ENCODE data around the gene CCDC39.
"Not testable (repeated sequence)": the region's sequence is repeated elsewhere in the genome, so short reads cannot be mapped to it uniquely, and the experiment has no call there.

The CCDC39 gene

GRCh38 chr3:180619723-180620122, 59.6 kb downstream of the CCDC39 start:
- no peak for DNase-seq (ENCODE audit: low read depth)

DNA sequence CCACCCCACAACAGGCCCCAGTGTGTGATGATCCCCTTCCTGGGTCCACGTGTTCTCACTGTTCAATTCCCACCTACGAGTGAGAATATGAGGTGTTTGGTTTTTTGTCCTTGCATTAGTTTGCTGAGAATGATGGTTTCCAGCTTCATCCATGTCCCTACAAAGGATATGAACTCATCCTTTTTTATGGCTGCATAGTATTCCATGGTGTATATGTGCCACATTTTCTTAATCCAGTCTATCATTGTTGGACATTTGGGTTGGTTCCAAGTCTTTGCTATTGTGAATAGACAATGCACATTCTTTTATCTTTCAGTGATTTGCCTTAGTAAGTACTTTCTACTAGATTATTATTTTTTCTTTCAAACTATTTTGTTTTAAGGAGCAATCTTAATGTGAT, 60.7 kb downstream of the CCDC39 start:
- not testable (repeated sequence) for DNase-seq (ENCODE audit: low read depth)

GRCh38 chr3:180617049-180617448, 62.2 kb downstream of the CCDC39 start:
- no peak for DNase-seq (ENCODE audit: low read depth)

- DNase-seq (ENCODE audit: low read depth) = no peak
Measured at GRCh38 chr3:180615954-180616353, 63.3 kb downstream of the CCDC39 start.

- no peak for DNase-seq (ENCODE audit: low read depth)
Measured at GRCh38 chr3:180612364-180612763, 66.9 kb downstream of the CCDC39 start.

DNA sequence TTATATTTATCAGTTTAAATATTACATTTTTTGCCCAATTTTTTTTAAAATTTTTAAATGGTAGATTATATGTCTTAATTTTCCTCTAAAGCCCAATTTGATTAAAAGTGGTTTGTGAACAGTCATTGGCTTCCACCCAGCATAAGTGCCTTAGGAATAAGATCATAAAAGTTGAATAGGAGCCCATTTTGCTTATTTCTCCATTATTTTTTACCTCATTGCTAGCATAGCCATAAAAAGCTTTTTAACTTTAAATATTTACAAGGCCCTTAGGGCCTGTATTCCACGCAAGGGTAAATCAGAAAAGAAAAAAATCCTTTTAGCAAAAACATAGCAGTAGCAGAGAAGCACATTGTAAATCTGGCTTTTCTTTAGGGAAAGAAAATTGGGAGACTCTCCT, 68.3 kb downstream of the CCDC39 start:
- DNase-seq (ENCODE audit: low read depth) = no peak

DNA sequence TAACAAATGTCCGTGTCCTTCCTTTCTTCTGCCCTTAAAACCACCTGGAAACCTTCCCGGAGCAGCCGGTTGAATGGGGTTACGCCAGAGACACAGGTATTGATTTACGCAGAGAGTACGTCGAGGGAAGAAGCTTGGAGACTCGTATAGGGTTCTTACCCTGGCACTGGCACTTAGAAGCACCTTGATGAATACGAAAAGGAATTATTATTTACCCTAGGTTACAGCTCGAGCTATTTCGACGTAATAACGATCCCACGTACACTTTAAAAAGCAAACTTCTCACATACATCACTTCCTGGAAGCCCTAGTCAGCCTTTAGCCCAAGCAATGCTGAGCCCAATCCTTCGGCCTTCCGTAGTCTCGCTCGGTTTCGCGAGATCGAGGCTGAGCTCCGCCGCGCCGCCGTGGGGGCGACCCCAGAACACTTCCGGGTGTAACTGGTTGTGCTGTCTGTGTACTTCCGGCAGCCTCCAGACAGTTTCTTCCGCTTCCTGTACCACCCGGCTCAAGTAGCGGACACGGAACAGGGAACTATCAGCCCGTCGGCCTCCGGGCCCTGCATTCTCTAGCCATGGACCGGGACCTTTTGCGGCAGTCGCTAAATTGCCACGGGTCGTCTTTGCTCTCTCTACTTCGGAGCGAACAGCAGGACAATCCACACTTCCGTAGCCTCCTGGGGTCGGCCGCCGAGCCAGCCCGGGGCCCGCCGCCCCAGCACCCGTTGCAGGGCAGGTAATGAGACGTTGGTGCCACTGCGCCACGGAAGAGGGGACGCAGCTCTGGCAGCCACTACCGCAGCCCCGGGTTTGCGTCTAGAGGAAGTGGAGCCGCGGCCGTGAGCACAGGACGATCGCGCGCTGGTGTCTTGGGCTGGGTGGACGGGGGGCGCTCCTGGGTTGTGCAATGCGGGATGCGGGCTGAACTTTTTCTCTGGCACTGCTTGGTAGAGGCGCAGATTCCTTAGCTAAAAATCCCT, 77.3 kb downstream of the CCDC39 start, which contains the start of gene TTC14:
TSS of gene TTC14 (plus strand) at position 476 of the 979 bp plus-strand sequence. CDS start at position 575, 99 bp downstream.
- DNase-seq (ENCODE audit: low read depth) = peak; percentile 78

GRCh38 chr3:180600473-180600872, 78.8 kb downstream of the CCDC39 start:
- DNase-seq (ENCODE audit: low read depth) = no peak

DNA sequence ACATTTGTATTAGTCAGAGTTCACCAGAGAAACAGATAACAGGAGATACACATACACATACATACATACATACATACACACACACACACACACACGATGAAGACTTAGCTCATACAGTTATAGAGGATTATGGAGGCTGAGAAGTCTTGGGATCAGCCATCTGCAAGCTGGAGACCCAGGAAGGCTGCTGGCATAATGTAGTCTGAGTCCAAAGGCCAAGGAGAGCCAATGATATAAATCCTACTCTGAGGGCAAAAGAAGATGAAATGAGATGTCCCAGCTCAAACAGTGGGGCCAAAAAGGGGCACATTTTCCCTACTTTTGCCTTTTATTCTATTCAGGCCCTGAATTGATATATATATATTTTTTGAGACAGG, 83.7 kb downstream of the CCDC39 start:
- DNase-seq (ENCODE audit: low read depth) = no peak

- no peak for DNase-seq (ENCODE audit: low read depth)
Measured at GRCh38 chr3:180594631-180595558, 84.4 kb downstream of the CCDC39 start.

GRCh38 chr3:180593631-180594030, 85.7 kb downstream of the CCDC39 start:
- not testable (repeated sequence) for DNase-seq (ENCODE audit: low read depth)

- no peak for DNase-seq (ENCODE audit: low read depth)
Measured at GRCh38 chr3:180590396-180590795, 88.9 kb downstream of the CCDC39 start.

DNA sequence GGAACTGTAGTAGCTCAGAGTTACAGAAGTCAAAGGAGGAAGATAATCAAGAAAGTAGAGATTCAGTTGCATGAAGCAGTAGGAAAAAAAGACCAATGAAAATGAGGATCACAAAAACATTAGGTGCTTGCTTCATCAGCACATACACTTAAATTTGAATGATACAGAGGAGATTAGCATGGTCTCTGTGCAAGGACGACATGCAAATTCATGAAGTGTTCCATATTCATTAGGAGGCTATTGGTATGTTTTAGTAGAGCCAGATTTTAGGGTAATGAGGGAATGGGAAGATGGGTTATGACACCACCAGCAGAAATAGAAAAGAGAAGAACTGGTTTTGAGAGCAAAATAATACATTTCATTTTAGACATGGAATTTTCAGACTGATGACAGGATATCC, 98.4 kb downstream of the CCDC39 start:
- no peak for DNase-seq (ENCODE audit: low read depth)

GRCh38 chr3:180575571-180575970, 103.7 kb downstream of the CCDC39 start:
- DNase-seq (ENCODE audit: low read depth) = no peak

- no peak for DNase-seq (ENCODE audit: low read depth)
Measured at GRCh38 chr3:180571831-180572598, 107.3 kb downstream of the CCDC39 start.

- DNase-seq (ENCODE audit: low read depth) = no peak
Measured at GRCh38 chr3:180570238-180570637, 109.1 kb downstream of the CCDC39 start.

DNA sequence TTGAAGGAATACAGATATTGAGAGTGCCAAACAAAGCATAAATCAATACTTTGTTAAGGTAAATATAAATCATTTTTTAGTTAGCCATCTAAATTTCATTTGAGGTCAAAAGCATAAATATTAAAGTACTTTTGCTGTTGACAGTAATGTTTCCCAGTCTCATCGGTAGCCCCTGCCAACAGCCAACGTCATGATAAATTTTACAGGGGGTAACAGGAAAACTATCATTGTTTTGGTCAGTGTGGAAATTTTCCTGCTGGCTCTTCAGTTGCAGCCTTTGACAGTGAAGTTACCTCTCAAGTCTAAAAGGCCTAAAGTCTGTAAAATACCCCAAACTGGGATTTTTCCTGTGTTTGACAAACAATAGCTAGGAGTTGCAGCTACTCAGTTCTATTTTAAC, 114.6 kb downstream of the CCDC39 start:
- no peak for DNase-seq (ENCODE audit: low read depth)
